Measurements from ENCODE around the gene CMYA5. TPM values are rescaled to one million over a fixed set of nuclear protein-coding genes. Genes with fewer than 3 reads are reported as not detected.

The CMYA5 gene
- total RNA-seq, 4 donors from 2014 or later = 3,049 to 3,867 (median 3,338) TPM

DNA sequence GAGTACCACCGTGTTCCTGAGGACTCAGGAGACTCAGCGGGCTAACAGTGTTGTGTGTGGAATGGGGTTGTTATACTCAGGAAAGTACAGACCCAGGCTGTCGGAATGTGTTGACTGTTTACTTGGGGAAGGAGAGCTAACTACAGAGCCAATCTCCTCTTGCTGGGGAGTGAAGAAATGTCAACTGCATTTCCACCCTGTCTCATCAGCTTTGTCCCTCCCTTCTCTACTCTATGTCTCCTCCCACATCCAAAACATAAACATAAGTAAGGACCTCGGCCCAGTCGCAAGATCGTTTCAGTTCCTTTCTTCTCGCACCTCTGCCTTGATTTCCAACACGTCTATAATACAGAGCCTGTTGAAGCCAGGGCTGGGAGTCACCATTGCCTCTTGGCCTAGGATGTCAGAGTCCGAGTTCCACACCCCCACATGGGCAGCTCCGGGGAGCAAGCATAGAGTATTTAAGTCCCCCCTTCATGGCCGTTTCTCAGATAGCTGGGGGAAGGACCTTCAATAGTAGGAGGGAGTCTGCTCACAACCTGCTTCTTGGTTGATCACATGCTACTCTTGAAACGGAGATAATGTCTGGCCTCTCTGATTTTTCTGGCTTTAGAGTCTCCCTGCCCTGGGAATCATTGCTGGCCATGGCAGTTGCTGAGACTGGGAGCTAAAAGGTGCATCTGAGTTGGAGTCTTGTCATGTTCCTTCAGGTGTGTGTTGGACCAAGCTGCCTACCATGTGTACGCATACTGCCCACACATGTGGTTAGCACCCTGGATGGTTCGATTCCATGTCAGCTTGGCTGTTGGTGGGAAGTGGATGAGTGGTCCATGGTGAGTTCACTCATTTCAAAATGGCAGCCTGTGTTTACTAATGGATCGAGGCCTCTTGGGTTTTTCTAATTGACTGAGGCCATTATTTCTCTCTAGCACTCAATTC is 154.1 kb downstream of the CMYA5 start:
- Histone ChIP-seq H3K36me3 (no peaks in the 10 kb centered on the region), H3K27me3 (no peaks in the 10 kb centered on the region), H3K4me3 (no peak overlapping the region), H3K4me1 (peaks cover 2 to 4% of the 10 kb centered on the region in 2 donors), H3K9me3 (no peaks in the 10 kb centered on the region), H3K27ac (no peak overlapping the region)
- in situ Hi-C loops (cut with MboI; ENCODE audit: low sequenced_read_pairs in 4 of 4) = no loop called here
- ATAC-seq (no peak), DNase-seq (no peak)
- no peak for TF ChIP-seq POLR2A (IDR thresholded peaks at IDR 0.05)
- TF ChIP-seq CTCF (IDR thresholded peaks at IDR 0.05 in 4 of 5, conservative IDR thresholded peaks at IDR 0.05 in 1 of 5) = no peak
- intact Hi-C loops (cut with DNase I; ENCODE audit: low total_unique reads) = no loop called here

- no peak overlapping the region for H3K27ac ChIP-seq
- ATAC-seq = no peak
Observed at GRCh38 chr5:79844571-79844970, 154.9 kb downstream of the CMYA5 start.

GRCh38 chr5:79845448-79846197 is 156.0 kb downstream of the CMYA5 start:
- no peaks in the 10 kb centered on the region for H3K36me3 ChIP-seq
- intact Hi-C loops (cut with DNase I; ENCODE audit: low total_unique reads) (no loop called here), in situ Hi-C loops (cut with MboI; ENCODE audit: low sequenced_read_pairs in 4 of 4) (no loop called here)
- H3K27me3 ChIP-seq = no peaks in the 10 kb centered on the region
- TF ChIP-seq CTCF (IDR thresholded peaks at IDR 0.05 in 4 of 5, conservative IDR thresholded peaks at IDR 0.05 in 1 of 5) = no peak
- TF ChIP-seq POLR2A (IDR thresholded peaks at IDR 0.05) = no peak
- peak overlapping the region in 1 of 4 donors; percentile 21 for H3K27ac ChIP-seq
- no peak overlapping the region for H3K4me3 ChIP-seq
- H3K9me3 ChIP-seq = no peaks in the 10 kb centered on the region
- DNase-seq (no peak), ATAC-seq (peak; percentile 34 to 56)
- no peaks in the 10 kb centered on the region for H3K4me1 ChIP-seq

More at GRCh38 chr5:79844571-79844970, 154.9 kb downstream of the CMYA5 start:
- no peak for DNase-seq
- in situ Hi-C loops (cut with MboI; ENCODE audit: low sequenced_read_pairs in 4 of 4) = no loop called here
- Histone ChIP-seq H3K27me3 (no peaks in the 10 kb centered on the region), H3K36me3 (no peaks in the 10 kb centered on the region), H3K4me3 (no peak overlapping the region), H3K9me3 (no peaks in the 10 kb centered on the region), H3K4me1 (no peaks in the 10 kb centered on the region)
- TF ChIP-seq CTCF (IDR thresholded peaks at IDR 0.05 in 4 of 5, conservative IDR thresholded peaks at IDR 0.05 in 1 of 5) (no peak), POLR2A (IDR thresholded peaks at IDR 0.05) (no peak)
- intact Hi-C loops (cut with DNase I; ENCODE audit: low total_unique reads) = no loop called here

GRCh38 chr5:79846198-79846521 is 156.5 kb downstream of the CMYA5 start:
- in situ Hi-C loops (cut with MboI; ENCODE audit: low sequenced_read_pairs in 4 of 4) (no loop called here), intact Hi-C loops (cut with DNase I; ENCODE audit: low total_unique reads) (no loop called here)
- DNase-seq (no peak), ATAC-seq (no peak)
- TF ChIP-seq CTCF (IDR thresholded peaks at IDR 0.05 in 4 of 5, conservative IDR thresholded peaks at IDR 0.05 in 1 of 5) (no peak), POLR2A (IDR thresholded peaks at IDR 0.05) (no peak)
- Histone ChIP-seq H3K9me3 (no peaks in the 10 kb centered on the region), H3K4me3 (no peak overlapping the region), H3K4me1 (no peaks in the 10 kb centered on the region), H3K27ac (peak overlapping the region in 1 of 4 donors; percentile 21), H3K36me3 (no peaks in the 10 kb centered on the region), H3K27me3 (no peaks in the 10 kb centered on the region)
